ENCODE results near the gene UBE2O.

- TF ChIP-seq CTCF (IDR thresholded peaks at IDR 0.05) (no peak), POLR2A (IDR thresholded peaks at IDR 0.05) (no peak)
Observed at GRCh38 chr17:76371656-76372628, 81.0 kb downstream of the UBE2O start.

All from lower leg skin (tissue), 3 donors.